ENCODE results near the gene SLC38A8. TPM values are rescaled to one million over a fixed set of nuclear protein-coding genes. Genes with fewer than 3 reads are reported as not detected.

Gene SLC38A8
- total RNA-seq, result not detected in 2 replicates

DNA sequence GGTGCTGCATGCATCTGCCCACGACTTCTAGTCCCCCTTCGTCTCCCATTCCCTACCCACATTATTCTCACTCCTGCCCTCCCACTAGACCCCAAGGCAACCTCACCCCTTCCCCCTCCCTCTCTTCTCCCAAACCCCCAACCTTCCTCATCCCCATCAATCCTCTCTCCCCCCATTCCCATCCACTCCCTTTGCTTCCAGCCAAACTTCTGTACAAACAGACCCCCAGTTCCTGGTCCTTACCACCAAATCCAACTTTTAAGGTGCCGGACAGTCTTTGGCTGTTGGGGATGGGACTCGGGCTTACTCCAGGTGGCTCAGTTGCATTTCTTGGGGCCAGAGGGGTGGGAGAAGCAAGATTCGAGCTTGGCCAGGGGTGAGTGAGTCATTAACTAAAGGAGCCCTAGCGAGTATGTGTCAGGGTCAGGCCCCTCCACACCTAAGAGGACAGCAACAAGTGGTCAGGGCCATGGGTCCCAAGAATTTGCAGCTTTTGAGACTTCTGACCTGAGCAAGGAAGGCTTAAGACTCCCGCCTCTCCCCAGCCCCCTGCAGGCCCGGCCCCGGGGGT, at the start of gene SLC38A8:
Gene SLC38A8 (minus strand): TSS at position 488 of the 571 bp plus-strand sequence. CDS start 638 bp downstream, outside the sequence.

DNA sequence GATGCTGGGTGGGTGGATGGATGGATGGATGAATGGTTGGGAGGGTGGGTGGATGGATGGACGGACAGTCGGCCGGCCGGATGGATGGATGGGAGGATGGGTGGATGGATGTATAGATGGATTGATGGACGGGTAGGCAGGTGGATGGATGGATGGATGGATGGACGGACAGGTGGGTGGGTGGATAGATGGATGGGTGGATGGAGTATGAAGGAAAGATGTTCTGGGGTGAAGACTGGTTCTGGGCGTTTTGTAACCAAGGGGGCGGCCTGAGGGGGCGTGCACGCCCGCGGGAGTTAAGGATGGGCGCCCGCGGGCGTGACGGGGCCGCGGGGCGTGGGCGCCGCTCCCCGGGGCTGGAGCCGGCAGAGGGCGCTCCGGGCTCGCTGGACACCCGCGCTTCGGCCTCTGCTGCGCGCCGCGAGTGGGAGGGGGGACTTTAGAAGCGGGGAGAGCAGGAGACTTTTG, 74.7 kb downstream of the SLC38A8 start, which contains the start of gene NECAB2:
Gene NECAB2 (plus strand): TSS at position 407 of the 468 bp plus-strand sequence. CDS start 405 bp downstream, outside the sequence.

Other genes starting within 250 kb of the SLC38A8 start
- 142 and 165 TPM in 2 replicates for gene HSBP1, start 234.8 kb downstream of the SLC38A8 start, total RNA-seq
- 3.2 TPM in 2 replicates for gene MLYCD, start 143.7 kb downstream of the SLC38A8 start, total RNA-seq
- 2.2 and 4.1 TPM in 2 replicates for gene OSGIN1, start 89.6 kb downstream of the SLC38A8 start, total RNA-seq
- gene NECAB2, start 74.6 kb downstream of the SLC38A8 start, total RNA-seq, result 0.13 TPM in 1 of 2 replicates, not detected in the other
- gene MBTPS1, start 74.1 kb upstream of the SLC38A8 start, total RNA-seq, result 101 and 121 TPM in 2 replicates
- gene HSDL1, start 102.4 kb upstream of the SLC38A8 start, total RNA-seq, result 16.9 and 19.1 TPM in 2 replicates
- under 0.01 and 0.06 TPM in 2 replicates for gene DNAAF1, start 102.5 kb upstream of the SLC38A8 start, total RNA-seq
- gene TAF1C, start 144.3 kb upstream of the SLC38A8 start, total RNA-seq, result 9.8 and 13.9 TPM in 2 replicates
- gene ADAD2, start 148.4 kb upstream of the SLC38A8 start, total RNA-seq, result not detected in 2 replicates
- under 0.01 TPM in 1 of 2 replicates, not detected in the other for gene KCNG4, start 197.2 kb upstream of the SLC38A8 start, total RNA-seq